ENCODE measurements around the gene MTR. TPM values are rescaled to one million over a fixed set of nuclear protein-coding genes. Genes with fewer than 3 reads are reported as not detected.
A peak's percentile ranks its signal among the peaks of the same experiment; 100 is the strongest.

Gene MTR
- total and polyA plus RNA-seq, 9 of the 15 experiments (the other 6 are each of a cell fraction or from before 2014, with no cell fraction given) = 3.4 to 44.3 (median 20.3) TPM

- peak; percentile 64 for TF ChIP-seq GTF2F1 (IDR thresholded peaks at IDR 0.05; ENCODE audit: low read depth, low read length)
- TF ChIP-seq ARHGAP35 (IDR thresholded peaks at IDR 0.05; ENCODE audit: partially characterized antibody) = no peak
- TF ChIP-seq ZNF23 (CRISPR knock-in tag; IDR thresholded peaks at IDR 0.05) = no peak
- no peak for TF ChIP-seq PBX2 (CRISPR knock-in tag; IDR thresholded peaks at IDR 0.05; ENCODE audit: low read depth)
- peak; percentile 69 for TF ChIP-seq PBX2 (tag; conservative IDR thresholded peaks at IDR 0.05; ENCODE audit: low read depth)
- 0 out of 2 replicates have a peak, but pooled peaks have one; percentile 67 for TF ChIP-seq ZNF224 (CRISPR knock-in tag; IDR thresholded peaks at IDR 0.05)
- no peak for TF ChIP-seq CHD4 (IDR thresholded peaks at IDR 0.05; ENCODE audit: insufficient read depth, insufficient replicate concordance, low read depth, low read length, poor library complexity, severe bottlenecking)
- no peak for TF ChIP-seq VEZF1 (CRISPR knock-in tag; IDR thresholded peaks at IDR 0.05)
- TF ChIP-seq ZBTB33 (CRISPR knock-in tag; IDR thresholded peaks at IDR 0.05) = no peak
- TF ChIP-seq HLTF (IDR thresholded peaks at IDR 0.05) = 0 out of 2 replicates have a peak, but pooled peaks have one; percentile 14
- no peak for TF ChIP-seq FOXA3 (CRISPR knock-in tag; conservative IDR thresholded peaks at IDR 0.05 in 1 of 2, IDR thresholded peaks at IDR 0.05 in 1 of 2)
- no peak for TF ChIP-seq THAP7 (CRISPR knock-in tag; IDR thresholded peaks at IDR 0.05)
- TF ChIP-seq ZNF384 (IDR thresholded peaks at IDR 0.05; ENCODE audit: low read depth, low read length) = no peak
- TF ChIP-seq ZNF134 (CRISPR knock-in tag; conservative IDR thresholded peaks at IDR 0.05) = 0 out of 2 replicates have a peak, but pooled peaks have one; percentile 34
- TF ChIP-seq ZNF316 (IDR thresholded peaks at IDR 0.05) = no peak
- TF ChIP-seq KLF10 (CRISPR knock-in tag; IDR thresholded peaks at IDR 0.05) = no peak
- peak; percentile 99 for TF ChIP-seq MBD2 (IDR thresholded peaks at IDR 0.05; ENCODE audit: borderline replicate concordance, low read depth)
- TF ChIP-seq ZNF785 (CRISPR knock-in tag; IDR thresholded peaks at IDR 0.05) = no peak
- no peak for TF ChIP-seq ZBED1 (IDR thresholded peaks at IDR 0.05)
- TF ChIP-seq RBM17 (IDR thresholded peaks at IDR 0.05; ENCODE audit: borderline replicate concordance, low read depth, low read length) = no peak
Measured at GRCh38 chr1:236795035-236795756, at the start of gene MTR (continued).

Data from K562 (cell line).